Neural cell (in vitro differentiated cells): ENCODE results near the gene STRA6. TPM values are rescaled to one million over a fixed set of nuclear protein-coding genes. Genes with fewer than 3 reads are reported as not detected.

ENCODE experiments used
- H2AFZ ChIP-seq: fragments of 200-600, 300-800 bp; sonication (generic), shearing (Covaris generic); 2 replicates; pipeline ENCODE4 v1.6.0; 2014; ENCODE audit warnings: low read depth, mild to moderate bottlenecking, antibody characterized with exemption, low read length, moderate library complexity
- H3F3A ChIP-seq: fragments of 200-600 bp; shearing (Covaris generic); 2 replicates; pipeline ENCODE4 v1.6.1; 2016; ENCODE audit warnings: mild to moderate bottlenecking, moderate library complexity, mixed read lengths, antibody characterized with exemption, low read length; ENCODE audit not compliant: insufficient read depth, poor library complexity, severe bottlenecking
- H3K27ac ChIP-seq: fragments of 200-600, 300-800 bp; sonication (generic), shearing (Covaris generic); 2 replicates; pipeline ENCODE4 v1.5.1; 2014; ENCODE audit warnings: mild to moderate bottlenecking, low read length, moderate library complexity
- H3K27me3 ChIP-seq: fragments of 300-800, 200-600 bp; sonication (generic), shearing (Covaris generic); 2 replicates; pipeline ENCODE4 v1.6.0; 2014; ENCODE audit warnings: mild to moderate bottlenecking, low read depth, low read length, moderate library complexity; ENCODE audit not compliant: insufficient read depth
- H3K36me3 ChIP-seq: fragments of 300-800, 200-600 bp; sonication (generic), shearing (Covaris generic); 2 replicates; pipeline ENCODE4 v1.5.1; 2014; ENCODE audit warnings: mild to moderate bottlenecking, antibody characterized with exemption, low read length, moderate library complexity; ENCODE audit not compliant: insufficient read depth
- H3K4me2 ChIP-seq: fragments of 300-800, 200-600 bp; sonication (generic), shearing (Covaris generic); 2 replicates; pipeline ENCODE4 v1.6.0; 2014; ENCODE audit warnings: mild to moderate bottlenecking, low read length
- H3K4me3 ChIP-seq: fragments of 300-800, 200-600 bp; sonication (generic), shearing (Covaris generic); 2 replicates; pipeline ENCODE4 v1.5.1; 2014; ENCODE audit warnings: mild to moderate bottlenecking, low read length, moderate library complexity
- H3K79me2 ChIP-seq: fragments of 200-600 bp; shearing (Covaris generic); replicated peaks from 2 replicates; pipeline ENCODE4 v1.6.0; 2014; ENCODE audit warnings: mild to moderate bottlenecking, low read length, moderate library complexity; ENCODE audit not compliant: insufficient read depth
- H3K9ac ChIP-seq: fragments of 300-800, 200-600 bp; sonication (generic), shearing (Covaris generic); 2 replicates; pipeline ENCODE4 v1.6.1; 2016; ENCODE audit warnings: mild to moderate bottlenecking, low read length, mixed read lengths
- H3K9me2 ChIP-seq: fragments of 200-600 bp; shearing (Covaris generic); 2 replicates; pipeline ENCODE4 v1.6.1; 2016; ENCODE audit warnings: mild to moderate bottlenecking, low read length, mixed read lengths; ENCODE audit not compliant: insufficient read depth
- H3K9me3 ChIP-seq: fragments of 200-600, 300-800 bp; sonication (generic), shearing (Covaris generic); 2 replicates; pipeline ENCODE4 v1.6.1; 2016; ENCODE audit warnings: mild to moderate bottlenecking, mixed run types, low read length, moderate library complexity, mixed read lengths
- H4K20me1 ChIP-seq: fragments of 200-600 bp; shearing (Covaris generic); 2 replicates; pipeline ENCODE4 v1.6.1; 2016; ENCODE audit warnings: mild to moderate bottlenecking, mixed run types; ENCODE audit not compliant: insufficient read depth
- EP300 ChIP-seq: fragments of 450-650 bp; conservative IDR thresholded peaks from 2 replicates; pipeline ENCODE4 v1.6.1; 2014; ENCODE audit warnings: antibody characterized with exemption, mild to moderate bottlenecking, moderate library complexity; ENCODE audit not compliant: poor library complexity, severe bottlenecking
- EZH2 ChIP-seq: fragments of 200-600, 300-800 bp; shearing (Covaris generic), sonication (generic); IDR thresholded peaks from 2 replicates; pipeline ENCODE4 v1.6.1; 2014; ENCODE audit warnings: antibody characterized with exemption, low read length, borderline replicate concordance, mild to moderate bottlenecking; ENCODE audit not compliant: insufficient read depth, poor library complexity, severe bottlenecking
- MXI1 ChIP-seq: fragments of 450-650 bp; conservative IDR thresholded peaks from 2 replicates; pipeline ENCODE4 v1.6.1; 2014; ENCODE audit warnings: antibody characterized with exemption, mild to moderate bottlenecking; ENCODE audit not compliant: poor library complexity, severe bottlenecking
- POLR2AphosphoS5 ChIP-seq: IDR thresholded peaks from 2 replicates; pipeline ENCODE4 v1.6.1; 2012
- RAD21 ChIP-seq: fragments of 450-650 bp; conservative IDR thresholded peaks from 2 replicates; pipeline ENCODE4 v1.6.1; 2014; ENCODE audit warnings: antibody characterized with exemption, mild to moderate bottlenecking, moderate library complexity
- SMC3 ChIP-seq: fragments of 450-650 bp; conservative IDR thresholded peaks from 2 replicates; pipeline ENCODE4 v1.6.1; 2014; ENCODE audit warnings: antibody characterized with exemption, mild to moderate bottlenecking, moderate library complexity; ENCODE audit not compliant: poor library complexity
- TAF1 ChIP-seq: IDR thresholded peaks from 2 replicates; pipeline ENCODE4 v1.6.1; 2012; ENCODE audit warnings: low read depth
- polyA plus RNA-seq: library from polyadenylated mRNA; depleted of rRNA; stranded (reverse); fragments of >200 nt; gene quantifications from 2 replicates; pipeline ENCODE4 v1.2.3, GENCODE V29; 2014
- TF ChIP-seq, protein P1 (sequence below): fragments of 450-650 bp; IDR thresholded peaks from 2 replicates; pipeline ENCODE4 v1.5.1; 2014; ENCODE audit warnings: antibody characterized with exemption, mild to moderate bottlenecking, moderate library complexity; ENCODE audit not compliant: poor library complexity, severe bottlenecking
- TF ChIP-seq, protein P2 (sequence below): IDR thresholded peaks from 2 replicates; pipeline ENCODE4 v1.6.1; 2012; ENCODE audit warnings: borderline replicate concordance

STRA6 gene
- polyA plus RNA-seq, 1 donor from 2014 or later, result 4.4 TPM

DNA sequence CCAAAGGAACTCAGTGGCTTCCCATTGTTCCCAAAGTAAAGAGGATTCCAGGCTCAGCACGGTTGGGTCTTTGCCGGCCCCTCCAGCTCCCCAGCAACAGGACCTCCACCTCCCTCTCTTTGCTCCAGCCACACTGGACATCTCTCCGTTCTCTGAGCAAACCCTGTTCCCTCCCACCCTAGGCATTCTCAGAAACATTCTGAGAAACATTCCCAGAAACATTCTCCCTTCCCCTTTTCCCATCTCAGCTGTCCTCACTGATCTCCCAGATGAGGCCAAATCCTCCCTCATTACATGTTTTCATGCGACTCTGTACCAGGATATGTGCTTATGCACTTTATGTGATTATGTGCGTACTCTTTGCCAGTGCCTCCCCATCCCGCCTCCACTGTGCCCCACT, 47.7 kb upstream of the STRA6 start (continued):
- TF ChIP-seq, protein P1, sequence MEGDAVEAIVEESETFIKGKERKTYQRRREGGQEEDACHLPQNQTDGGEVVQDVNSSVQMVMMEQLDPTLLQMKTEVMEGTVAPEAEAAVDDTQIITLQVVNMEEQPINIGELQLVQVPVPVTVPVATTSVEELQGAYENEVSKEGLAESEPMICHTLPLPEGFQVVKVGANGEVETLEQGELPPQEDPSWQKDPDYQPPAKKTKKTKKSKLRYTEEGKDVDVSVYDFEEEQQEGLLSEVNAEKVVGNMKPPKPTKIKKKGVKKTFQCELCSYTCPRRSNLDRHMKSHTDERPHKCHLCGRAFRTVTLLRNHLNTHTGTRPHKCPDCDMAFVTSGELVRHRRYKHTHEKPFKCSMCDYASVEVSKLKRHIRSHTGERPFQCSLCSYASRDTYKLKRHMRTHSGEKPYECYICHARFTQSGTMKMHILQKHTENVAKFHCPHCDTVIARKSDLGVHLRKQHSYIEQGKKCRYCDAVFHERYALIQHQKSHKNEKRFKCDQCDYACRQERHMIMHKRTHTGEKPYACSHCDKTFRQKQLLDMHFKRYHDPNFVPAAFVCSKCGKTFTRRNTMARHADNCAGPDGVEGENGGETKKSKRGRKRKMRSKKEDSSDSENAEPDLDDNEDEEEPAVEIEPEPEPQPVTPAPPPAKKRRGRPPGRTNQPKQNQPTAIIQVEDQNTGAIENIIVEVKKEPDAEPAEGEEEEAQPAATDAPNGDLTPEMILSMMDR, result no peak

DNA sequence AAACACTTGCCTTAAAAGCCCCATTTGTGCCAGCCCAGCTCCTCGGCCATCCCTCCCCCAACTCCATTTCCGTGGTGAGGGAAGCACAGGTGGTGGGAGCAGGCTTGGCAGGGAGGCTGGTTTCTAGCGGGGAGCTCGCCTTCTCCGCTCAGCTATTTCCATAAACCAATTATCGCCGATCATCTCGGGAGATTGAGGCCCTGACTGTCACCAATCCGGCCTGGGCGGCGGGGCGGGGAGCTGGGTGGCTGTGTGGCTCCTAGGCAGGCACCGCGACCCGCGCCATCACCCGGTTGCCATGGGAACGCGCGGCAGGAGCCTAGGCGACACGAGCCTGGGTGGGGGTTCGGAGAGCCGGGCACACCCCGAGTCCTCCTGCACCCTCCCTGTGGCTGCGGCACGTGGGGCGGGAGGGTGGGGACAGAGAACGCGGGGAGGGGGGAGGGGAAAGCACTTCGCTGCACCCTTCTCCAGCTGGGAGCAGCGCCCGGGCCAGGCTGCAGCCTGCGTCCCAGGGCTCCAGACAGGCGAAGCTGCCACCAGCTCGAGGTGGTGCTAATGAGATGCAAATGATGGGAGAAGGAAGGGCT, 42.9 kb upstream of the STRA6 start:
- TF ChIP-seq EP300, result peak; percentile 90
- TF ChIP-seq RAD21, result peak; percentile 57
- TF ChIP-seq TAF1, result no peak
- TF ChIP-seq MXI1, result peak; percentile 48
- TF ChIP-seq, protein P1, result no peak
- peak; percentile 77 for TF ChIP-seq POLR2AphosphoS5
- TF ChIP-seq, protein P2, sequence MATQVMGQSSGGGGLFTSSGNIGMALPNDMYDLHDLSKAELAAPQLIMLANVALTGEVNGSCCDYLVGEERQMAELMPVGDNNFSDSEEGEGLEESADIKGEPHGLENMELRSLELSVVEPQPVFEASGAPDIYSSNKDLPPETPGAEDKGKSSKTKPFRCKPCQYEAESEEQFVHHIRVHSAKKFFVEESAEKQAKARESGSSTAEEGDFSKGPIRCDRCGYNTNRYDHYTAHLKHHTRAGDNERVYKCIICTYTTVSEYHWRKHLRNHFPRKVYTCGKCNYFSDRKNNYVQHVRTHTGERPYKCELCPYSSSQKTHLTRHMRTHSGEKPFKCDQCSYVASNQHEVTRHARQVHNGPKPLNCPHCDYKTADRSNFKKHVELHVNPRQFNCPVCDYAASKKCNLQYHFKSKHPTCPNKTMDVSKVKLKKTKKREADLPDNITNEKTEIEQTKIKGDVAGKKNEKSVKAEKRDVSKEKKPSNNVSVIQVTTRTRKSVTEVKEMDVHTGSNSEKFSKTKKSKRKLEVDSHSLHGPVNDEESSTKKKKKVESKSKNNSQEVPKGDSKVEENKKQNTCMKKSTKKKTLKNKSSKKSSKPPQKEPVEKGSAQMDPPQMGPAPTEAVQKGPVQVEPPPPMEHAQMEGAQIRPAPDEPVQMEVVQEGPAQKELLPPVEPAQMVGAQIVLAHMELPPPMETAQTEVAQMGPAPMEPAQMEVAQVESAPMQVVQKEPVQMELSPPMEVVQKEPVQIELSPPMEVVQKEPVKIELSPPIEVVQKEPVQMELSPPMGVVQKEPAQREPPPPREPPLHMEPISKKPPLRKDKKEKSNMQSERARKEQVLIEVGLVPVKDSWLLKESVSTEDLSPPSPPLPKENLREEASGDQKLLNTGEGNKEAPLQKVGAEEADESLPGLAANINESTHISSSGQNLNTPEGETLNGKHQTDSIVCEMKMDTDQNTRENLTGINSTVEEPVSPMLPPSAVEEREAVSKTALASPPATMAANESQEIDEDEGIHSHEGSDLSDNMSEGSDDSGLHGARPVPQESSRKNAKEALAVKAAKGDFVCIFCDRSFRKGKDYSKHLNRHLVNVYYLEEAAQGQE, result peak; percentile 6
- TF ChIP-seq SMC3, result peak; percentile 58
- no peak for TF ChIP-seq EZH2
- Histone ChIP-seq H3K9me2 (no peaks in the 10 kb centered on the region), H3K36me3 (no peaks in the 10 kb centered on the region), H3K27ac (peak overlapping the region; percentile 95), H3K4me2 (peak overlapping the region; percentile 68), H3K9me3 (no peaks in the 10 kb centered on the region), H3K27me3 (no peaks in the 10 kb centered on the region), H3K9ac (peak overlapping the region; percentile 66), H3K79me2 (no peaks in the 10 kb centered on the region), H3K4me3 (peak overlapping the region; percentile 56), H3F3A (peaks cover 21% of the 10 kb centered on the region), H2AFZ (no peak overlapping the region), H4K20me1 (no peaks in the 10 kb centered on the region)
